IMR-90 (cell line): Measurements from ENCODE around the gene PRKAR1B. TPM values are rescaled to one million over a fixed set of nuclear protein-coding genes. Genes with fewer than 3 reads are reported as not detected.

ENCODE experiments used
- ATAC-seq: fragments of 200-7000 bp; cut with Tn5 transposase; 2 replicates; pipeline ENCODE4 v1.9.1; 2020; ENCODE audit warnings: low read depth, mild to moderate bottlenecking, moderate library complexity
- BruUV-seq: library from RNA; stranded (reverse); fragments of 400-500 nt; replicated peaks from 2 replicates; lab custom pipeline; 2021; lab: Mats Ljungman, UMichigan
- CTCF ChIA-PET: fragments of 300-600 bp; formaldehyde crosslinking; extraction: SDS; loops from one replicate; lab custom pipeline; 2021; ENCODE audit warnings: antibody characterized with exemption; lab: Yijun Ruan, JAX
- POLR2A ChIA-PET: fragments of 300-600 bp; sonication (Branson Sonifier 250); formaldehyde crosslinking; loops from one replicate; lab custom pipeline; 2022; ENCODE audit warnings: antibody characterized with exemption; ENCODE audit not compliant: unreplicated experiment; lab: Charles Lee
- DNase-seq: peaks from one replicate; pipeline ENCODE4 v3.0.0; 2013
- H2AFZ ChIP-seq: replicated peaks from 2 replicates; pipeline ENCODE3; 2013; ENCODE audit warnings: low read length, mild to moderate bottlenecking; ENCODE audit not compliant: poor library complexity
- H2AK5ac ChIP-seq: 2 replicates; pipeline ENCODE4 v1.6.1; 2013; ENCODE audit warnings: low read depth, low read length, inconsistent platforms
- H2AK9ac ChIP-seq: replicated peaks from 2 replicates; pipeline ENCODE3; 2013; ENCODE audit warnings: mild to moderate bottlenecking, low read depth, low read length, moderate library complexity; ENCODE audit not compliant: poor library complexity
- H2BK120ac ChIP-seq: 2 replicates; pipeline ENCODE4 v1.6.1; 2013; ENCODE audit warnings: low read depth, low read length, inconsistent platforms
- H2BK15ac ChIP-seq: 3 replicates; pipeline ENCODE4 v1.6.1; 2013; ENCODE audit warnings: low read depth, low read length, inconsistent platforms
- H2BK20ac ChIP-seq: 2 replicates; pipeline ENCODE4 v1.6.1; 2013; ENCODE audit warnings: low read depth, mild to moderate bottlenecking, inconsistent platforms, low read length, moderate library complexity
- H2BK5ac ChIP-seq: 2 replicates; pipeline ENCODE4 v1.6.1; 2013; ENCODE audit warnings: mild to moderate bottlenecking, low read depth, low read length, inconsistent platforms; ENCODE audit not compliant: poor library complexity, severe bottlenecking
- H3K14ac ChIP-seq: replicated peaks from 2 replicates; pipeline ENCODE4 v1.6.1; 2013; ENCODE audit warnings: low read depth, low read length, inconsistent platforms
- H3K18ac ChIP-seq: 2 replicates; pipeline ENCODE4 v1.6.1; 2013; ENCODE audit warnings: low read depth, low read length, control low read depth
- H3K23ac ChIP-seq: 2 replicates; pipeline ENCODE4 v1.6.1; 2013; ENCODE audit warnings: low read depth, low read length, inconsistent platforms
- H3K27ac ChIP-seq: 2 replicates; pipeline ENCODE4 v1.5.1; 2013; ENCODE audit warnings: mild to moderate bottlenecking, control low read depth, low read length; ENCODE audit not compliant: insufficient read depth
- H3K27me3 ChIP-seq: 2 replicates; pipeline ENCODE4 v1.6.1; 2013; ENCODE audit warnings: low read length; ENCODE audit not compliant: control insufficient read depth, insufficient read depth
- H3K36me3 ChIP-seq: 2 replicates; pipeline ENCODE4 v1.6.1; 2013; ENCODE audit warnings: low read length, mixed read lengths; ENCODE audit not compliant: control insufficient read depth, insufficient read depth
- H3K4ac ChIP-seq: 2 replicates; pipeline ENCODE4 v1.6.1; 2013; ENCODE audit warnings: low read depth, low read length, inconsistent platforms
- H3K4me1 ChIP-seq: 2 replicates; pipeline ENCODE4 v1.6.1; 2013; ENCODE audit warnings: low read length, mixed read lengths; ENCODE audit not compliant: control insufficient read depth, insufficient read depth
- H3K4me2 ChIP-seq: 2 replicates; pipeline ENCODE4 v1.6.1; 2013; ENCODE audit warnings: low read depth, mild to moderate bottlenecking, control low read depth, low read length, moderate library complexity
- H3K4me3 ChIP-seq: 2 replicates; pipeline ENCODE4 v1.5.1; 2013; ENCODE audit warnings: low read depth, mild to moderate bottlenecking, control low read depth, low read length, moderate library complexity; ENCODE audit not compliant: insufficient read depth
- H3K56ac ChIP-seq: 2 replicates; pipeline ENCODE4 v1.6.1; 2013; ENCODE audit warnings: low read length, inconsistent platforms; ENCODE audit not compliant: insufficient read depth; ENCODE audit errors: extremely low read depth
- H3K79me1 ChIP-seq, 2 experiments: 2 replicates each; pipeline ENCODE4 v1.6.1; 2013; ENCODE audit warnings: low read length in 2 of 2, inconsistent platforms in 1 of 2, low read depth in 1 of 2
- H3K9ac ChIP-seq: 2 replicates; pipeline ENCODE4 v1.6.1; 2013; ENCODE audit warnings: low read depth, low read length, control low read depth
- H3K9me1 ChIP-seq: 2 replicates; pipeline ENCODE4 v1.6.1; 2013; ENCODE audit warnings: low read length, inconsistent platforms; ENCODE audit not compliant: insufficient read depth
- H3K9me3 ChIP-seq: 2 replicates; pipeline ENCODE4 v1.6.1; 2013; ENCODE audit warnings: low read length; ENCODE audit not compliant: control insufficient read depth, insufficient read depth
- H4K20me1 ChIP-seq: 2 replicates; pipeline ENCODE4 v1.6.1; 2013; ENCODE audit warnings: low read length, inconsistent platforms; ENCODE audit not compliant: insufficient read depth
- H4K5ac ChIP-seq: 2 replicates; pipeline ENCODE4 v1.6.1; 2013; ENCODE audit warnings: mild to moderate bottlenecking, low read depth, low read length, control low read depth
- H4K8ac ChIP-seq, 2 experiments: 2 replicates each; pipeline ENCODE4 v1.6.1; 2013; ENCODE audit warnings: low read depth in 2 of 2, low read length in 2 of 2, control low read depth in 1 of 2, inconsistent platforms in 1 of 2
- H4K91ac ChIP-seq: 2 replicates; pipeline ENCODE4 v1.6.1; 2013; ENCODE audit warnings: low read depth, low read length, inconsistent platforms; ENCODE audit not compliant: insufficient read depth
- BHLHE40 ChIP-seq: fragments of 150-350 bp; IDR thresholded peaks from 2 replicates; pipeline ENCODE4 v1.6.1; 2016; ENCODE audit warnings: mild to moderate bottlenecking, low read depth, low read length
- CEBPB ChIP-seq: IDR thresholded peaks from 2 replicates; pipeline ENCODE4 v1.6.1; 2012; ENCODE audit warnings: low read depth, low read length, improper control_type of control experiment
- CHD1 ChIP-seq: IDR thresholded peaks from 2 replicates; pipeline ENCODE4 v1.6.1; 2012; ENCODE audit warnings: low read depth, low read length, improper control_type of control experiment
- CTCF ChIP-seq: conservative IDR thresholded peaks from 2 replicates; pipeline ENCODE4 v1.5.1; 2012; ENCODE audit warnings: mild to moderate bottlenecking, low read depth, low read length, improper control_type of control experiment
- FOS ChIP-seq: fragments of 150-350 bp; IDR thresholded peaks from 2 replicates; pipeline ENCODE4 v1.6.1; 2016; ENCODE audit warnings: low read depth, low read length
- MAFK ChIP-seq: IDR thresholded peaks from 2 replicates; pipeline ENCODE4 v1.6.1; 2012; ENCODE audit warnings: low read depth, low read length, improper control_type of control experiment
- MAZ ChIP-seq: IDR thresholded peaks from 2 replicates; pipeline ENCODE4 v1.6.1; 2012; ENCODE audit warnings: low read depth, mild to moderate bottlenecking, low read length, improper control_type of control experiment, moderate library complexity, borderline replicate concordance
- MXI1 ChIP-seq: IDR thresholded peaks from 2 replicates; pipeline ENCODE4 v1.6.1; 2012; ENCODE audit warnings: low read depth, mild to moderate bottlenecking, low read length, moderate library complexity, borderline replicate concordance
- NFE2L2 ChIP-seq: fragments of 150-350 bp; IDR thresholded peaks from 2 replicates; pipeline ENCODE4 v1.6.1; 2016; ENCODE audit warnings: low read depth, mild to moderate bottlenecking, low read length
- POLR2A ChIP-seq: IDR thresholded peaks from 2 replicates; pipeline ENCODE4 v1.6.1; 2012; ENCODE audit warnings: mild to moderate bottlenecking, low read depth, low read length
- RAD21 ChIP-seq: IDR thresholded peaks from 2 replicates; pipeline ENCODE4 v1.6.1; 2012; ENCODE audit warnings: low read length, improper control_type of control experiment
- RCOR1 ChIP-seq: IDR thresholded peaks from 2 replicates; pipeline ENCODE4 v1.6.1; 2012; ENCODE audit warnings: mild to moderate bottlenecking, low read length, improper control_type of control experiment; ENCODE audit not compliant: insufficient replicate concordance
- RFX5 ChIP-seq: IDR thresholded peaks from 2 replicates; pipeline ENCODE4 v1.8.0; 2012; ENCODE audit warnings: low read depth, mild to moderate bottlenecking, low read length, moderate library complexity
- SMC3 ChIP-seq: fragments of 150-350 bp; IDR thresholded peaks from 2 replicates; pipeline ENCODE4 v1.6.1; 2016; ENCODE audit warnings: low read depth, mild to moderate bottlenecking, antibody characterized with exemption, low read length, moderate library complexity
- USF2 ChIP-seq: fragments of 150-350 bp; IDR thresholded peaks from 2 replicates; pipeline ENCODE4 v1.6.1; 2017; ENCODE audit warnings: mild to moderate bottlenecking, antibody characterized with exemption, low read length, low read depth
- WGBS, 2 experiments: methylation state at CpG; one replicate each; pipeline versions ENCODE4 v1.1.5 to v1.1.7; 2013; ENCODE audit warnings: missing lambda C conversion rate in 2 of 2; ENCODE audit not compliant: insufficient read length in 1 of 2; ENCODE audit errors: extremely low coverage in 2 of 2; 5-methylcytosine and 5-hydroxymethylcytosine counted together
- dilution Hi-C: fragments of 300-500 bp; cut with HindIII; formaldehyde crosslinking; loops from one replicate; pipeline ENCODE4 v1.14.3; 2018; ENCODE audit warnings: low sequenced_read_pairs; ENCODE audit not compliant: unreplicated experiment
- in situ Hi-C: fragments of 300-500 bp; cut with MboI; formaldehyde crosslinking; loops from 3 replicates; pipeline ENCODE4 v1.14.3; 2019; ENCODE audit warnings: low sequenced_read_pairs, inconsistent platforms, mixed read lengths
- intact Hi-C: fragments of 100-400 bp; cut with micrococcal nuclease; formaldehyde crosslinking; loops from 2 replicates; pipeline ENCODE4 v1.10.0; 2022
- polyA plus RNA-seq, 3 experiments: library from polyadenylated mRNA; depleted of rRNA; stranded (reverse); fragments of >200 nt; gene quantifications; 2 replicates each; pipeline ENCODE4 v1.2.3, GENCODE V29; 2012; ENCODE audit warnings: low replicate concordance in 1 of 3
- total RNA-seq: library from RNA; depleted of rRNA; stranded (reverse); fragments of >200 nt; gene quantifications from 2 replicates; pipeline ENCODE4 v1.2.3, GENCODE V29; 2012
- TF ChIP-seq, protein P1 (sequence below): fragments of 150-350 bp; IDR thresholded peaks from 2 replicates; pipeline ENCODE4 v1.6.1; 2016; ENCODE audit warnings: low read depth, mild to moderate bottlenecking, low read length, moderate library complexity, borderline replicate concordance

Gene PRKAR1B
- total and polyA plus RNA-seq, 2 of the 4 experiments (the other 2 are of a cell fraction): 15.2 to 20.2 TPM

GRCh38 chr7:734808-735207 lies 7.7 kb upstream of the PRKAR1B start:
- peaks cover 3% of the 10 kb centered on the region; the same call in 1 of the 2 replicates for H3K9me3 ChIP-seq
- dilution Hi-C loops (no loop called here), in situ Hi-C loops (no loop called here), intact Hi-C loops (no loop called here)
- H3K4me3 ChIP-seq: no peak overlapping the region
- POLR2A ChIA-PET: no interaction called here
- H3K79me1 ChIP-seq: peaks cover 32 to 42% of the 10 kb centered on the region in 2 experiments
- H4K91ac ChIP-seq: no peak overlapping the region
- no peak overlapping the region for H3K4ac ChIP-seq
- WGBS, 2 experiments: 100% methylated on average over 6 of the region's 11 CpGs; no CpG with 5 or more reads in 1 of the 2 experiments
- no peaks in the 10 kb centered on the region for H3K27me3 ChIP-seq
- ATAC-seq (no peak), DNase-seq (no peak)
- no peak overlapping the region for H2BK120ac ChIP-seq
- H2BK5ac ChIP-seq: no peak overlapping the region
- no peak overlapping the region for H2AFZ ChIP-seq
- no peak overlapping the region for H2AK9ac ChIP-seq
- H3K36me3 ChIP-seq: peaks cover 16% of the 10 kb centered on the region
- no peak overlapping the region for H2BK15ac ChIP-seq
- H2BK20ac ChIP-seq: no peak overlapping the region
- no peak overlapping the region for H3K23ac ChIP-seq
- no TSS peak for BruUV-seq
- no peak overlapping the region for H3K14ac ChIP-seq
- peaks cover 11% of the 10 kb centered on the region; the same call in 1 of the 2 replicates for H4K20me1 ChIP-seq
- no peak overlapping the region for H3K18ac ChIP-seq
- H2AK5ac ChIP-seq: no peak overlapping the region
- no peak overlapping the region for H4K8ac ChIP-seq
- no peak overlapping the region for H3K27ac ChIP-seq
- TF ChIP-seq BHLHE40 (no peak), USF2 (no peak), RFX5 (no peak), NFE2L2 (no peak), CTCF (no peak), CHD1 (no peak), RAD21 (no peak), CEBPB (no peak), SMC3 (no peak), MAZ (no peak), MAFK (no peak), FOS (no peak), POLR2A (no peak), RCOR1 (no peak), MXI1 (no peak)
- TF ChIP-seq, protein P1, sequence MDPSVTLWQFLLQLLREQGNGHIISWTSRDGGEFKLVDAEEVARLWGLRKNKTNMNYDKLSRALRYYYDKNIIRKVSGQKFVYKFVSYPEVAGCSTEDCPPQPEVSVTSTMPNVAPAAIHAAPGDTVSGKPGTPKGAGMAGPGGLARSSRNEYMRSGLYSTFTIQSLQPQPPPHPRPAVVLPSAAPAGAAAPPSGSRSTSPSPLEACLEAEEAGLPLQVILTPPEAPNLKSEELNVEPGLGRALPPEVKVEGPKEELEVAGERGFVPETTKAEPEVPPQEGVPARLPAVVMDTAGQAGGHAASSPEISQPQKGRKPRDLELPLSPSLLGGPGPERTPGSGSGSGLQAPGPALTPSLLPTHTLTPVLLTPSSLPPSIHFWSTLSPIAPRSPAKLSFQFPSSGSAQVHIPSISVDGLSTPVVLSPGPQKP: no peak
- no peak overlapping the region for H3K9ac ChIP-seq
- no peak overlapping the region for H3K56ac ChIP-seq
- H3K4me2 ChIP-seq: no peak overlapping the region
- no peak overlapping the region for H4K5ac ChIP-seq
- H3K4me1 ChIP-seq: no peaks in the 10 kb centered on the region
- H3K9me1 ChIP-seq: no peaks in the 10 kb centered on the region
- CTCF ChIA-PET: no interaction called here
